ENCODE results near the gene SLC25A46.

- TF ChIP-seq CTCF (IDR thresholded peaks at IDR 0.05), result no peak
- no peak for TF ChIP-seq ZFX (IDR thresholded peaks at IDR 0.05; ENCODE audit: borderline replicate concordance)
Measured at GRCh38 chr5:110785356-110785755, 46.5 kb downstream of the SLC25A46 start.
